HUES48 (cell line): ENCODE results near the gene USP46.

Experiments used
- H3K27ac ChIP-seq: one replicate; pipeline ENCODE4 v1.7.0; 2013; ENCODE audit warnings: low read depth, low read length, inconsistent platforms
- H3K27me3 ChIP-seq: 2 replicates; pipeline ENCODE4 v1.6.1; 2013; ENCODE audit warnings: mild to moderate bottlenecking, low read length; ENCODE audit not compliant: control insufficient read depth, insufficient read depth
- H3K36me3 ChIP-seq: 2 replicates; pipeline ENCODE4 v1.6.1; 2013; ENCODE audit warnings: low read length; ENCODE audit not compliant: control insufficient read depth, insufficient read depth
- H3K4me1 ChIP-seq: 2 replicates; pipeline ENCODE4 v1.6.1; 2013; ENCODE audit warnings: mild to moderate bottlenecking, low read length; ENCODE audit not compliant: control insufficient read depth, insufficient read depth
- H3K4me3 ChIP-seq: 2 replicates; pipeline ENCODE4 v1.5.1; 2013; ENCODE audit warnings: mild to moderate bottlenecking, low read depth, low read length
- H3K9ac ChIP-seq: 2 replicates; pipeline ENCODE4 v1.6.1; 2013; ENCODE audit warnings: mild to moderate bottlenecking, low read depth, low read length, moderate library complexity
- H3K9me3 ChIP-seq: 2 replicates; pipeline ENCODE4 v1.6.1; 2013; ENCODE audit warnings: low read length; ENCODE audit not compliant: control insufficient read depth, insufficient read depth

The USP46 gene

GRCh38 chr4:52659001-52659721, at the start of gene USP46:
USP46 (minus strand) TSS chr4:52659301; CDS start chr4:52659150, 151 bp downstream.
- Histone ChIP-seq H3K4me1 (peaks cover 21% of the 10 kb centered on the region), H3K9me3 (peaks cover 7% of the 10 kb centered on the region; the same call in 1 of the 2 replicates), H3K27me3 (peaks cover 9% of the 10 kb centered on the region), H3K27ac (peak within 1 kb of the TSS; percentile 83), H3K36me3 (peaks cover 10% of the 10 kb centered on the region; the same call in 1 of the 2 replicates), H3K9ac (peak within 1 kb of the TSS; percentile 83), H3K4me3 (peak within 1 kb of the TSS; percentile 82)

- Histone ChIP-seq H3K27ac (no peak overlapping the region), H3K9ac (no peak overlapping the region), H3K36me3 (no peaks in the 10 kb centered on the region), H3K4me1 (no peaks in the 10 kb centered on the region; the same call in 1 of the 2 replicates), H3K9me3 (no peaks in the 10 kb centered on the region), H3K4me3 (no peak overlapping the region), H3K27me3 (no peaks in the 10 kb centered on the region)
Observed at GRCh38 chr4:52704661-52705060, 45.6 kb upstream of the USP46 start.

- Histone ChIP-seq H3K36me3 (no peaks in the 10 kb centered on the region), H3K4me1 (no peaks in the 10 kb centered on the region; the same call in 1 of the 2 replicates), H3K9me3 (no peaks in the 10 kb centered on the region), H3K9ac (no peak overlapping the region), H3K27ac (no peak overlapping the region), H3K4me3 (no peak overlapping the region), H3K27me3 (no peaks in the 10 kb centered on the region)
Observed at GRCh38 chr4:52704133-52704532, 45.0 kb upstream of the USP46 start.

- Histone ChIP-seq H3K27me3 (no peaks in the 10 kb centered on the region), H3K36me3 (no peaks in the 10 kb centered on the region), H3K4me3 (no peak overlapping the region), H3K27ac (no peak overlapping the region), H3K4me1 (no peaks in the 10 kb centered on the region), H3K9ac (no peak overlapping the region), H3K9me3 (no peaks in the 10 kb centered on the region)
Observed at GRCh38 chr4:52701207-52701606, 42.1 kb upstream of the USP46 start.

GRCh38 chr4:52694936-52695335, 35.8 kb upstream of the USP46 start:
- Histone ChIP-seq H3K27ac (no peak overlapping the region), H3K9ac (no peak overlapping the region), H3K4me1 (0 out of 2 replicates have a peak, but pooled peaks cover 4% of the 10 kb centered on the region), H3K4me3 (no peak overlapping the region), H3K27me3 (no peaks in the 10 kb centered on the region), H3K9me3 (peaks cover 5% of the 10 kb centered on the region; the same call in 1 of the 2 replicates), H3K36me3 (no peaks in the 10 kb centered on the region)

- Histone ChIP-seq H3K4me3 (no peak overlapping the region), H3K9me3 (peaks cover 5% of the 10 kb centered on the region; the same call in 1 of the 2 replicates), H3K27me3 (no peaks in the 10 kb centered on the region), H3K36me3 (no peaks in the 10 kb centered on the region), H3K9ac (no peak overlapping the region), H3K4me1 (peaks cover 11% of the 10 kb centered on the region), H3K27ac (no peak overlapping the region)
Observed at GRCh38 chr4:52693492-52693891, 34.4 kb upstream of the USP46 start.

GRCh38 chr4:52689096-52689495, 30.0 kb upstream of the USP46 start:
- Histone ChIP-seq H3K27ac (no peak overlapping the region), H3K4me3 (no peak overlapping the region), H3K4me1 (peaks cover 22% of the 10 kb centered on the region), H3K9me3 (peaks cover 5% of the 10 kb centered on the region; the same call in 1 of the 2 replicates), H3K36me3 (no peaks in the 10 kb centered on the region), H3K27me3 (no peaks in the 10 kb centered on the region), H3K9ac (no peak overlapping the region)

GRCh38 chr4:52687696-52688095, 28.6 kb upstream of the USP46 start:
- H3K27me3 ChIP-seq, result no peaks in the 10 kb centered on the region
- peaks cover 22% of the 10 kb centered on the region for H3K4me1 ChIP-seq
- H3K9me3 ChIP-seq, result no peaks in the 10 kb centered on the region
- H3K27ac ChIP-seq, result no peak overlapping the region
- no peak overlapping the region for H3K9ac ChIP-seq
- H3K4me3 ChIP-seq, result no peak overlapping the region
- H3K36me3 ChIP-seq, result no peaks in the 10 kb centered on the region

GRCh38 chr4:52685316-52685715, 26.2 kb upstream of the USP46 start:
- H3K9ac ChIP-seq, result no peak overlapping the region
- no peaks in the 10 kb centered on the region for H3K27me3 ChIP-seq
- H3K4me3 ChIP-seq, result no peak overlapping the region
- no peak overlapping the region for H3K27ac ChIP-seq
- H3K9me3 ChIP-seq, result no peaks in the 10 kb centered on the region
- H3K4me1 ChIP-seq, result peaks cover 18% of the 10 kb centered on the region
- no peaks in the 10 kb centered on the region for H3K36me3 ChIP-seq

GRCh38 chr4:52684896-52685295, 25.8 kb upstream of the USP46 start:
- Histone ChIP-seq H3K9me3 (no peaks in the 10 kb centered on the region), H3K27me3 (no peaks in the 10 kb centered on the region), H3K4me3 (no peak overlapping the region), H3K9ac (no peak overlapping the region), H3K4me1 (peaks cover 18% of the 10 kb centered on the region), H3K36me3 (no peaks in the 10 kb centered on the region), H3K27ac (no peak overlapping the region)

GRCh38 chr4:52680381-52680780, 21.3 kb upstream of the USP46 start:
- Histone ChIP-seq H3K9ac (no peak overlapping the region), H3K36me3 (no peaks in the 10 kb centered on the region), H3K27me3 (no peaks in the 10 kb centered on the region), H3K27ac (no peak overlapping the region), H3K9me3 (no peaks in the 10 kb centered on the region), H3K4me1 (peaks cover 5% of the 10 kb centered on the region; the same call in 1 of the 2 replicates), H3K4me3 (no peak overlapping the region)
